Pons (tissue), 1 donor: Measurements from ENCODE around the gene SH3TC2.
A peak's percentile ranks its signal among the peaks of the same experiment; 100 is the strongest.

Experiments
- DNase-seq: peaks from one replicate; pipeline ENCODE4 v3.0.0-alpha.2; 2016; ENCODE audit warnings: low spot score

The SH3TC2 gene

GRCh38 chr5:148999741-149000140 is 63.1 kb downstream of the SH3TC2 start:
- no peak for DNase-seq

- DNase-seq, result peak; percentile 87
Observed at GRCh38 chr5:148998174-148998797, 64.6 kb downstream of the SH3TC2 start.

GRCh38 chr5:148996270-148996669 is 66.6 kb downstream of the SH3TC2 start:
- DNase-seq, result peak; percentile 30

- DNase-seq, result no peak
Observed at GRCh38 chr5:148995791-148996190, 67.1 kb downstream of the SH3TC2 start.

- DNase-seq, result no peak
Observed at GRCh38 chr5:148993283-148993936, 69.5 kb downstream of the SH3TC2 start.

- no peak for DNase-seq
Observed at GRCh38 chr5:148992265-148992664, 70.6 kb downstream of the SH3TC2 start.

- no peak for DNase-seq
Observed at GRCh38 chr5:148991566-148991965, 71.3 kb downstream of the SH3TC2 start.

GRCh38 chr5:148990817-148991216 is 72.0 kb downstream of the SH3TC2 start:
- no peak for DNase-seq

- no peak for DNase-seq
Observed at GRCh38 chr5:148989567-148989966, 73.3 kb downstream of the SH3TC2 start.

- no peak for DNase-seq
Observed at GRCh38 chr5:148988328-148988727, 74.5 kb downstream of the SH3TC2 start.

- DNase-seq, result no peak
Observed at GRCh38 chr5:148986636-148987035, 76.2 kb downstream of the SH3TC2 start.

GRCh38 chr5:148984345-148984744 is 78.5 kb downstream of the SH3TC2 start:
- DNase-seq, result no peak

GRCh38 chr5:148981353-148981752 is 81.5 kb downstream of the SH3TC2 start:
- no peak for DNase-seq

- DNase-seq, result no peak
Observed at GRCh38 chr5:148980731-148981130, 82.1 kb downstream of the SH3TC2 start.

- DNase-seq, result no peak
Observed at GRCh38 chr5:148979083-148979723, 83.7 kb downstream of the SH3TC2 start.

- no peak for DNase-seq
Observed at GRCh38 chr5:148978370-148979082, 84.3 kb downstream of the SH3TC2 start.

- no peak for DNase-seq
Observed at GRCh38 chr5:148976569-148977381, 86.1 kb downstream of the SH3TC2 start.

GRCh38 chr5:148974642-148975327 is 88.1 kb downstream of the SH3TC2 start:
- DNase-seq, result no peak

GRCh38 chr5:148973455-148973854 is 89.4 kb downstream of the SH3TC2 start:
- DNase-seq, result no peak

GRCh38 chr5:148972974-148973374 is 89.9 kb downstream of the SH3TC2 start:
- no peak for DNase-seq

- DNase-seq, result no peak
Observed at GRCh38 chr5:148972396-148972795, 90.5 kb downstream of the SH3TC2 start.
